ENCODE results near the gene MAD1L1. TPM values are rescaled to one million over a fixed set of nuclear protein-coding genes. Genes with fewer than 3 reads are reported as not detected.

MAD1L1 gene
- total and polyA plus RNA-seq, 2 of the 8 experiments (the other 6 are each of a cell fraction or from before 2014, with no cell fraction given): 40.4 to 44.6 TPM

DNA sequence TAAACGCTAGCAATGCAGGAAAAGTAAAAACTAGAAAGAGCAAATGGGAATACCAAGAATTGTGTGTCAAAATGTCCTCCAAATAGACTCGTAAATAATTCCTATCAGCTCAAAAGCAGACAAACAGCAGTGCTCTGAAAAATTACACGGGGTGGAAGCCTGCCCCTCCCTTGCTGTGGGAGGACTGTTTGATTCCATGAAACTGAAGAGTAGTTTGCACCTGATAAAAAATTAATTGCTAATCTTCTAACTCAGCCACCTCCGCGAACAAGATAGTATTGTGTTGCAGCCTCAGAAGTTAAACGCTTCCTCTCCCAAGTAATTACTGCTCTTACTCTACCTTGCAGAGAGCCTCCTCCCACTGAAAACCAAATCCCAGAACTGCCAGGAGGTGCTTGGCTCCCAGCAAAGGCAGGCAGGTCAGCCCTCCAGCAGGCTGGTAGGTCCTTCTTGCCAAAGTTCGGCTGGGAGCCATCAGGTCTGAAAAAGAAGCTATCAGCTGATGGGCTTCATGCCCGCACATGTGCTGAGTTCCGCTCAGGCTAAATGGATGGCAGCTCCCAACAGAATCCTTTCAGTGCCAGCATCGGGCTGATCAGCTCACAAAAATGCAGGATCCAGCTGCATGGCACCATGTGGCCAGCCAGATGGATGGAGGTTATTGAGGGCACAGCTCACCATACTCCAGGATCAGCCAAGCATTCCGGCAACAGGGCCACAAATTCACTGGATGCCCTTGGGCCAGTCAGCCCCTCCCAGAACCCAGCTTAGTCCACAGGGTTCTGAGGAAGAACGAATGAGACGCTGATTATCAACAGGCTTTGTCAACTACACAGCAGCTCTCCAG lies 37.1 kb downstream of the MAD1L1 start:
- Histone ChIP-seq H2BK15ac (ENCODE audit: low read length) (no peak overlapping the region), H4K91ac (replicated peaks; ENCODE audit: insufficient read length, low read length) (no peak overlapping the region), H2BK120ac (replicated peaks; ENCODE audit: low read depth, low read length) (no peak overlapping the region), H3K79me1 (ENCODE audit: low read depth, low read length) (no peaks in the 10 kb centered on the region; the same call in none of the 2 replicates), H3K4me3 (ENCODE audit: extremely low read depth in 1 of 4, insufficient read depth in 2 of 4, low read depth in 3 of 4, low read length in 4 of 4) (no peak overlapping the region), H2BK12ac (ENCODE audit: low read depth, low read length) (0 out of 2 replicates have a peak overlapping the region, but pooled peaks have one; percentile 9), H3K56ac (replicated peaks; ENCODE audit: insufficient read length, low read depth, low read length) (no peak overlapping the region), H3K27ac (ENCODE audit: low read depth, low read length) (no peak overlapping the region), H3K18ac (ENCODE audit: extremely low read depth, low read length) (no peak overlapping the region), H3K27me3 (replicated peaks in 1 of 4; ENCODE audit: control insufficient read depth in 3 of 4, extremely low read depth in 1 of 4, insufficient read depth in 3 of 4, low read length in 3 of 4) (no peaks in the 10 kb centered on the region), H2BK20ac (ENCODE audit: low read length) (no peak overlapping the region), H3K4me2 (ENCODE audit: insufficient read depth in 1 of 2, low read depth in 2 of 2, low read length in 2 of 2) (no peak overlapping the region), H3K23ac (ENCODE audit: insufficient read length) (no peak overlapping the region), H3K4me1 (replicated peaks in 1 of 4; ENCODE audit: control insufficient read depth in 3 of 4, insufficient read depth in 4 of 4, low read length in 3 of 4) (no peaks in the 10 kb centered on the region), H3K14ac (ENCODE audit: insufficient read length) (no peak overlapping the region), H4K5ac (ENCODE audit: insufficient read length, low read depth, low read length) (no peak overlapping the region), H4K8ac (ENCODE audit: extremely low read depth, insufficient read depth, low read length) (no peak overlapping the region), H2AK5ac (ENCODE audit: low read depth, low read length) (no peak overlapping the region), H4K20me1 (replicated peaks in 1 of 2; ENCODE audit: control insufficient read depth in 1 of 2, insufficient read depth in 2 of 2, low read length in 2 of 2) (peaks cover 3 to 13% of the 10 kb centered on the region in 2 experiments), H3K79me2 (ENCODE audit: control insufficient read depth in 1 of 2, insufficient read depth in 2 of 2, low read length in 2 of 2) (peaks cover 0 to 6% of the 10 kb centered on the region in 2 experiments; a peak in 1 of 4 replicates), H3K23me2 (ENCODE audit: low read depth, low read length) (no peaks in the 10 kb centered on the region), H2BK5ac (ENCODE audit: low read depth, low read length) (no peak overlapping the region), H3K9ac (replicated peaks in 1 of 4; ENCODE audit: extremely low read depth in 1 of 4, low read depth in 3 of 4, low read length in 3 of 4) (no peak overlapping the region), H3K36me3 (ENCODE audit: control insufficient read depth in 2 of 4, insufficient read depth in 4 of 4, low read length in 3 of 4) (peaks cover 0 to 25% (median 14%) of the 10 kb centered on the region in 4 experiments; a peak in 5 of 8 replicates), H3K4ac (replicated peaks; ENCODE audit: insufficient read length, low read depth, low read length) (no peak overlapping the region), H2AFZ (ENCODE audit: low read length) (no peak overlapping the region), H3K9me3 (ENCODE audit: insufficient read depth in 2 of 2, low read depth in 1 of 2, low read length in 1 of 2) (peaks cover 8 to 11% of the 10 kb centered on the region in 2 experiments)
- CTCF ChIA-PET (ENCODE audit: partially characterized antibody): interaction anchor here (0.5 to 2.6 kb wide), 35 partner anchors 8 to 527 kb away, joined by 3 to 9 read pairs (median 5); no protein-coding TSS in a partner anchor
- WGBS, 2 experiments (ENCODE audit: extremely low coverage in 1 of 2, insufficient coverage in 1 of 2, insufficient read length in 1 of 2, insufficient replicate concordance in 2 of 2, low coverage in 1 of 2, low lambda C conversion rate in 2 of 2, missing lambda C conversion rate in 1 of 2): 92% methylated on average over 13 of the region's 13 CpGs; no CpG with 5 or more reads in 1 of the 2 experiments
- FAIRE-seq: no peak
- TF ChIP-seq EZH2 (IDR thresholded peaks at IDR 0.05; ENCODE audit: low read depth, low read length, severe bottlenecking) (no peak), EGR1 (IDR thresholded peaks at IDR 0.05; ENCODE audit: borderline replicate concordance, low read depth, low read length) (no peak), TEAD4 (IDR thresholded peaks at IDR 0.05; ENCODE audit: low read depth, low read length) (no peak), CREB1 (IDR thresholded peaks at IDR 0.05) (no peak), SP2 (IDR thresholded peaks at IDR 0.05; ENCODE audit: low read length) (no peak), GABPA (IDR thresholded peaks at IDR 0.05; ENCODE audit: borderline replicate concordance, insufficient read depth, low read length) (no peak), POLR2AphosphoS5 (IDR thresholded peaks at IDR 0.05; ENCODE audit: low read depth, low read length) (no peak), BRCA1 (IDR thresholded peaks at IDR 0.05; ENCODE audit: low read depth, low read length) (no peak)
- TF ChIP-seq, protein P1, sequence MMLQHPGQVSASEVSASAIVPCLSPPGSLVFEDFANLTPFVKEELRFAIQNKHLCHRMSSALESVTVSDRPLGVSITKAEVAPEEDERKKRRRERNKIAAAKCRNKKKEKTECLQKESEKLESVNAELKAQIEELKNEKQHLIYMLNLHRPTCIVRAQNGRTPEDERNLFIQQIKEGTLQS (IDR thresholded peaks at IDR 0.05; ENCODE audit: insufficient read depth, low read depth, low read length): no peak
- no peak for DNase-seq (ENCODE audit: low read depth in 1 of 2, low spot score in 2 of 2)
- POLR2A ChIA-PET (ENCODE audit: partially characterized antibody): no interaction called here
